T-cell (primary cell): ENCODE results near the gene RAPGEF2. TPM values are rescaled to one million over a fixed set of nuclear protein-coding genes. Genes with fewer than 3 reads are reported as not detected.

Experiments
- ATAC-seq, 4 experiments: fragments of 200-7000 bp in 3 of 4; fragments of 150-1000 bp in 1 of 4; cut with Tn5 transposase; replicated peaks in 1 of 4; 1 replicate in 3 of 4; 2 replicates in 1 of 4; pipeline ENCODE4 v1.10.0; 2021; ENCODE audit warnings: moderate library complexity in 3 of 4, mild to moderate bottlenecking in 2 of 4, moderate number of reproducible peaks in 1 of 4
- CTCF ChIA-PET, 2 donors: fragments of 300-600 bp; sonication (Branson Sonifier 250); formaldehyde crosslinking; loops; one replicate each; lab custom pipeline; 2022; ENCODE audit warnings: antibody characterized with exemption in 2 of 2; lab: Charles Lee
- POLR2A ChIA-PET, 2 donors: fragments of 300-600 bp; sonication (Branson Sonifier 250); formaldehyde crosslinking; loops; one replicate each; lab custom pipeline; 2022; ENCODE audit warnings: antibody characterized with exemption in 2 of 2; lab: Charles Lee
- DNase-seq, 35 experiments: peaks; one replicate each; pipeline versions ENCODE4 v3.0.0 to v3.0.0-alpha.2; 2013 to 2023
- H3K27ac ChIP-seq: one replicate; pipeline ENCODE4 v1.5.1; 2013; ENCODE audit warnings: low read length
- H3K27me3 ChIP-seq, 2 experiments: replicated peaks in 1 of 2; 1 replicate in 1 of 2; 2 replicates in 1 of 2; pipeline versions ENCODE4 v1.6.1 to v1.7.0; 2013; ENCODE audit warnings: low read length in 1 of 2, mixed read lengths in 1 of 2; ENCODE audit not compliant: control insufficient read depth in 2 of 2, insufficient read depth in 2 of 2; ENCODE audit errors: extremely low read depth in 1 of 2
- H3K36me3 ChIP-seq, 2 donors: 1 replicate in 1 of 2; 2 replicates in 1 of 2; pipeline versions ENCODE4 v1.6.1 to v1.7.0; 2013; ENCODE audit warnings: low read length in 1 of 2; ENCODE audit not compliant: control insufficient read depth in 2 of 2, insufficient read depth in 1 of 2; ENCODE audit errors: extremely low read depth in 1 of 2
- H3K4me1 ChIP-seq, 2 experiments: 1 replicate in 1 of 2; 2 replicates in 1 of 2; pipeline versions ENCODE4 v1.6.1 to v1.7.0; 2013; ENCODE audit warnings: low read length in 2 of 2, mixed read lengths in 1 of 2; ENCODE audit not compliant: insufficient read depth in 2 of 2, control insufficient read depth in 1 of 2; ENCODE audit errors: extremely low read depth in 1 of 2
- H3K4me3 ChIP-seq, 2 donors: 1 replicate in 1 of 2; 2 replicates in 1 of 2; pipeline versions ENCODE4 v1.5.1 to v1.7.0; 2013; ENCODE audit warnings: mild to moderate bottlenecking in 2 of 2, low read length in 1 of 2, moderate library complexity in 1 of 2; ENCODE audit not compliant: control insufficient read depth in 1 of 2; ENCODE audit errors: extremely low read depth in 1 of 2
- H3K9me3 ChIP-seq: 2 replicates; pipeline ENCODE4 v1.7.0; 2013
- H3K27ac Mint-ChIP-seq, 2 donors: one replicate each; pipeline ENCODE4 v1.8.0; 2020 to 2021; ENCODE audit warnings: mild to moderate bottlenecking in 2 of 2, mixed read lengths in 2 of 2
- H3K27me3 Mint-ChIP-seq, 2 donors: one replicate each; pipeline ENCODE4 v1.8.0; 2021 to 2022; ENCODE audit warnings: mixed read lengths in 2 of 2
- H3K36me3 Mint-ChIP-seq: one replicate; pipeline ENCODE4 v1.8.0; 2021; ENCODE audit warnings: mixed read lengths
- H3K4me1 Mint-ChIP-seq, 3 donors: one replicate each; pipeline ENCODE4 v1.8.0; 2020 to 2022; ENCODE audit warnings: mixed read lengths in 3 of 3, mild to moderate bottlenecking in 1 of 3
- H3K4me3 Mint-ChIP-seq, 3 donors: one replicate each; pipeline ENCODE4 v1.8.0; 2020 to 2022; ENCODE audit warnings: mild to moderate bottlenecking in 3 of 3, mixed read lengths in 3 of 3, moderate library complexity in 3 of 3
- H3K9me3 Mint-ChIP-seq, 3 donors: one replicate each; pipeline ENCODE4 v1.8.0; 2020 to 2022; ENCODE audit warnings: mixed read lengths in 3 of 3
- WGBS: methylation state at CpG from one replicate; pipeline ENCODE4 v1.1.5; 2013; ENCODE audit warnings: missing lambda C conversion rate; ENCODE audit not compliant: insufficient coverage; 5-methylcytosine and 5-hydroxymethylcytosine counted together
- total RNA-seq, 35 experiments: library from RNA in 6 of 35; stranded (reverse) in 6 of 35; fragments of 120-200 nt in 1 of 35; gene quantifications; one replicate each; pipeline versions ENCODE4 v1.2.1 to v1.2.4 and lab custom pipeline; 2013 to 2026

The RAPGEF2 gene
- total RNA-seq, 5 donors from 2014 or later (not counting 1 experiment from before 2014, with no cell fraction given), result 16.8 to 28.5 (median 26.4) TPM

DNA sequence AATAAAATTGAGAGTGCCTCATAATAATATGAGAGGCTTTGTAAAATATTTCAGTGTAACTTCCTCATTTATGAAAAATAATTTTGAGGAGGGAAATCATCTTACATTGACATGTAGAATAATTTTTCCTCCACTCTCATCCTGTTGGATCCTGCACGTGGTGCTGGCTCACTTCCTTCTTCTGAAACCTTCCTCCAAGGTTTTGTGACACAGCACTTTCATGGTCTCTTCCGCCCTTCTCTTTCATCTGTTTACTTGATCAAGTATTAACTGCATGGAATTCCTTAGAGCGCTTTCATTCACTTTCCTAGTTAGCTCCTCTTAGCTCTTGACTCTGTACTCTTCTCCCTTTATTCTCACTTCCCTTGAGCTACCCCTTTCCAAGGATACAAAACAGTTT is 246.5 kb downstream of the RAPGEF2 start:
- no peaks in the 10 kb centered on the region for H3K4me1 Mint-ChIP-seq
- peaks cover 63% of the 10 kb centered on the region for H3K36me3 Mint-ChIP-seq
- no peak overlapping the region for H3K27ac Mint-ChIP-seq
- WGBS, result 75% methylated on average over 3 of the region's 3 CpGs
- no peaks in the 10 kb centered on the region for H3K9me3 ChIP-seq
- H3K9me3 Mint-ChIP-seq, result no peaks in the 10 kb centered on the region
- CTCF ChIA-PET, result interaction anchor here in 1 of 2 donors (0.6 kb wide), 1 partner anchor 16 kb away, joined by 3 read pairs; no protein-coding TSS in a partner anchor
- ATAC-seq (no peak), DNase-seq (no peak)
- H3K36me3 ChIP-seq, result peaks cover 0 to 21% of the 10 kb centered on the region in 2 donors
- H3K27me3 ChIP-seq, result no peaks in the 10 kb centered on the region
- H3K4me1 ChIP-seq, result no peaks in the 10 kb centered on the region
- POLR2A ChIA-PET, result no interaction called here
- H3K27me3 Mint-ChIP-seq, result no peaks in the 10 kb centered on the region
- H3K4me3 Mint-ChIP-seq, result no peak overlapping the region
- H3K4me3 ChIP-seq, result no peak overlapping the region
- no peak overlapping the region for H3K27ac ChIP-seq

DNA sequence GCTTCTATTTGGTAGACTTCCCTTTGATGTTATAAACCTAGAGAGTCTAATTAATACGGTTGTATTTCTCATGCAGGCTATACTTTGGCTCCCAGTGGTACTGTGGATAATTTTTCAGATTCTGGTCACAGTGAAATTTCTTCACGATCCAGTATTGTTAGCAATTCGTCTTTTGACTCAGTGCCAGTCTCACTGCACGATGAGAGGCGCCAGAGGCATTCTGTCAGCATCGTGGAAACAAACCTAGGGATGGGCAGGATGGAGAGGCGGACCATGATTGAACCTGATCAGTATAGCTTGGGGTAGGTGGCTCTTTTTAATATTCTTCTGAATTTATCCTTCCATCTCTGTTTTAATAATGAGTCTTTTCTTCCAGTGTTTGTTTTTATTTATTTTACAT is 249.7 kb downstream of the RAPGEF2 start:
- no peaks in the 10 kb centered on the region for H3K27me3 Mint-ChIP-seq
- H3K4me1 Mint-ChIP-seq, result no peaks in the 10 kb centered on the region
- POLR2A ChIA-PET, result interaction anchor here in 1 of 2 donors (0.5 kb wide), 1 partner anchor 626 kb away, joined by 3 read pairs; no protein-coding TSS in a partner anchor
- Histone ChIP-seq H3K27ac (no peak overlapping the region), H3K36me3 (peaks cover 3 to 23% of the 10 kb centered on the region in 2 donors), H3K4me3 (no peak overlapping the region), H3K9me3 (no peaks in the 10 kb centered on the region), H3K4me1 (no peaks in the 10 kb centered on the region), H3K27me3 (no peaks in the 10 kb centered on the region)
- no peak overlapping the region for H3K4me3 Mint-ChIP-seq
- WGBS, result 94% methylated on average over 2 of the region's 7 CpGs
- H3K9me3 Mint-ChIP-seq, result no peaks in the 10 kb centered on the region
- no peak for ATAC-seq
- H3K36me3 Mint-ChIP-seq, result peaks cover 67% of the 10 kb centered on the region
- no peak for DNase-seq
- H3K27ac Mint-ChIP-seq, result no peak overlapping the region
- CTCF ChIA-PET, result no interaction called here

DNA sequence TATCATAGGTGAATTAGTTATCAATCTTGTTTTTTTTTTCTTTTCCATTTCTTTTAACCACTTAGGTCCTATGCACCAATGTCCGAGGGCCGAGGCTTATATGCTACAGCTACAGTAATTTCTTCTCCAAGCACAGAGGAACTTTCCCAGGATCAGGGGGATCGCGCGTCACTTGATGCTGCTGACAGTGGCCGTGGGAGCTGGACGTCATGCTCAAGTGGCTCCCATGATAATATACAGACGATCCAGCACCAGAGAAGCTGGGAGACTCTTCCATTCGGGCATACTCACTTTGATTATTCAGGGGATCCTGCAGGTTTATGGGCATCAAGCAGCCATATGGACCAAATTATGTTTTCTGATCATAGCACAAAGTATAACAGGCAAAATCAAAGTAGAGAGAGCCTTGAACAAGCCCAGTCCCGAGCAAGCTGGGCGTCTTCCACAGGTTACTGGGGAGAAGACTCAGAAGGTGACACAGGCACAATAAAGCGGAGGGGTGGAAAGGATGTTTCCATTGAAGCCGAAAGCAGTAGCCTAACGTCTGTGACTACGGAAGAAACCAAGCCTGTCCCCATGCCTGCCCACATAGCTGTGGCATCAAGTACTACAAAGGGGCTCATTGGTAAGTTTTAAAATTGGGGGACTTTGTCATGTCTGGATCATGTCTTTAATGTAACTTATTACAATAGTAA is 250.7 kb downstream of the RAPGEF2 start:
- Histone ChIP-seq H3K27me3 (no peaks in the 10 kb centered on the region), H3K9me3 (no peaks in the 10 kb centered on the region), H3K27ac (no peak overlapping the region), H3K4me3 (no peak overlapping the region), H3K4me1 (no peaks in the 10 kb centered on the region), H3K36me3 (peaks cover 3 to 29% of the 10 kb centered on the region in 2 donors)
- Mint-ChIP-seq H3K4me3 (no peak overlapping the region), H3K27ac (no peak overlapping the region), H3K27me3 (no peaks in the 10 kb centered on the region), H3K36me3 (peaks cover 66% of the 10 kb centered on the region), H3K9me3 (no peaks in the 10 kb centered on the region), H3K4me1 (no peaks in the 10 kb centered on the region)
- ATAC-seq, result no peak
- 98% methylated on average over 13 of the region's 15 CpGs for WGBS
- no peak for DNase-seq
- ChIA-PET CTCF (interaction anchor here in 1 of 2 donors (0.7 kb wide), 1 partner anchor 1140 kb away, joined by 3 read pairs; no protein-coding TSS in a partner anchor), POLR2A (interaction anchor here in 1 of 2 donors (0.5 kb wide), 1 partner anchor 627 kb away, joined by 3 read pairs; no protein-coding TSS in a partner anchor)

DNA sequence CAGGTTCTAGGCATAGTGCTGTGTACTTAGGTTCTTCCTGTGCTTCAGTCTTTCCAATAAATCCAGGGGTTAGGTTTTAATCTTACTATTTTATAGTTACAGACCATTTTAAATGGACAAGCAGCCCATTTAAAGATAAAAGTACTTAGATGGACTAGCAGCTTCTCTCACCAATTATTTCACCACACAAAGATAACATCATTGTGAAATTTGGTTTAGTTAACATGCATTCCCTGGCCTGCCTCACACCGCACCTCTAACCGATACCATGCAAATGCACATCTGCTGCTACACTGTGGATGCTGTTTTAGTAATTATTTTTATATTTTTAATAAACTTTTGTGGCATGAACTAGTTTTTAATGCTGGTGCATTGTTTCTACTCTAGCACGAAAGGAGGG is 252.6 kb downstream of the RAPGEF2 start:
- Mint-ChIP-seq H3K27me3 (no peaks in the 10 kb centered on the region), H3K27ac (no peak overlapping the region), H3K9me3 (no peaks in the 10 kb centered on the region), H3K4me1 (no peaks in the 10 kb centered on the region), H3K36me3 (peaks cover 74% of the 10 kb centered on the region), H3K4me3 (no peak overlapping the region)
- H3K36me3 ChIP-seq, result peaks cover 3 to 34% of the 10 kb centered on the region in 2 donors
- ChIA-PET POLR2A (no interaction called here), CTCF (no interaction called here)
- no peak for ATAC-seq
- H3K4me3 ChIP-seq, result no peak overlapping the region
- no peaks in the 10 kb centered on the region for H3K27me3 ChIP-seq
- no peaks in the 10 kb centered on the region for H3K9me3 ChIP-seq
- no peak overlapping the region for H3K27ac ChIP-seq
- H3K4me1 ChIP-seq, result no peaks in the 10 kb centered on the region
- WGBS, result 100% methylated on average over 1 of the region's 3 CpGs
- no peak for DNase-seq

DNA sequence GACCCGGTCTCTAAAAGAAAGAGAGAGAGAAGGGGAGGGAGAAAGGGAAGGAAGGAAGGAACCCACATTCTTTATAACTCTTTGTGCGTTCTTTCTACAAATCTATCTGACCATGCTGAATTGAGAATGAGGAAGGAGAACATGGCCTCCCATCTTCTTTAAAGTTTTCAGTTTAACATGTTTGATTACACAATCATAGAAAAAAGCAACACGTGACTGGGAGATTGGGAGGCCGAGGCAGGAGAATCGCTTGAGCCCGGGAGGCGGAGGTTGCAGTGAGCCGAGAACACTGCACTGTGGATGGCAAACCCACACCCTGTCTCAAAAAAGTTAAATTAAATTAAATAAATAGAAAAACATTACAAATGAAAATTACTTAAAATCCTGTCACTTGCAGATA is 254.5 kb downstream of the RAPGEF2 start:
- WGBS, result no CpG with 5 or more reads among the region's 8 CpGs
- DNase-seq (no peak), ATAC-seq (no peak)
- Mint-ChIP-seq H3K36me3 (peaks cover 75% of the 10 kb centered on the region), H3K27ac (no peak overlapping the region), H3K27me3 (no peaks in the 10 kb centered on the region), H3K4me3 (no peak overlapping the region), H3K4me1 (no peaks in the 10 kb centered on the region), H3K9me3 (no peaks in the 10 kb centered on the region)
- no peak overlapping the region for H3K27ac ChIP-seq
- H3K4me1 ChIP-seq, result no peaks in the 10 kb centered on the region
- peaks cover 3 to 27% of the 10 kb centered on the region in 2 donors for H3K36me3 ChIP-seq
- no peaks in the 10 kb centered on the region for H3K9me3 ChIP-seq
- ChIA-PET CTCF (no interaction called here), POLR2A (no interaction called here)
- no peak overlapping the region for H3K4me3 ChIP-seq
- H3K27me3 ChIP-seq, result no peaks in the 10 kb centered on the region

DNA sequence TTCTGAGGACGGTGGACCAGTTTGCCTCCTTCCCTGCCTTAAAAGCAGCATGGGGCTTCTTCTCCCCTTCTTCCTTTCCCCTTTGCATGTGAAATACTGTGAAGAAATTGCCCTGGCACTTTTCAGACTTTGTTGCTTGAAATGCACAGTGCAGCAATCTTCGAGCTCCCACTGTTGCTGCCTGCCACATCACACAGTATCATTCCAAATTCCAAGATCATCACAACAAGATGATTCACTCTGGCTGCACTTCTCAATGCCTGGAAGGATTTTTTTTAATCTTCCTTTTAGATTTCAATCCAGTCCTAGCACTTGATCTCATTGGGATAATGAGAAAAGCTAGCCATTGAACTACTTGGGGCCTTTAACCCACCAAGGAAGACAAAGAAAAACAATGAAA is 255.3 kb downstream of the RAPGEF2 start:
- 92% methylated on average over 1 of the region's 2 CpGs for WGBS
- Mint-ChIP-seq H3K27ac (no peak overlapping the region), H3K36me3 (peaks cover 66% of the 10 kb centered on the region), H3K9me3 (peaks cover 0 to 2% (median 0%) of the 10 kb centered on the region in 3 donors), H3K27me3 (no peaks in the 10 kb centered on the region), H3K4me3 (no peak overlapping the region), H3K4me1 (no peaks in the 10 kb centered on the region)
- DNase-seq (no peak), ATAC-seq (no peak)
- H3K27me3 ChIP-seq, result no peaks in the 10 kb centered on the region
- POLR2A ChIA-PET, result no interaction called here
- H3K4me3 ChIP-seq, result no peak overlapping the region
- no peak overlapping the region for H3K27ac ChIP-seq
- H3K9me3 ChIP-seq, result no peaks in the 10 kb centered on the region
- CTCF ChIA-PET, result no interaction called here
- no peaks in the 10 kb centered on the region for H3K4me1 ChIP-seq
- peaks cover 3 to 25% of the 10 kb centered on the region in 2 donors for H3K36me3 ChIP-seq
